Measurements from ENCODE around the gene TSEN15. TPM values are rescaled to one million over a fixed set of nuclear protein-coding genes. Genes with fewer than 3 reads are reported as not detected.
A peak's percentile ranks its signal among the peaks of the same experiment; 100 is the strongest.

TSEN15 gene
- total and polyA plus RNA-seq, 2 of the 8 experiments (the other 6 are each of a cell fraction or from before 2014, with no cell fraction given): 23.4 to 31.4 TPM

DNA sequence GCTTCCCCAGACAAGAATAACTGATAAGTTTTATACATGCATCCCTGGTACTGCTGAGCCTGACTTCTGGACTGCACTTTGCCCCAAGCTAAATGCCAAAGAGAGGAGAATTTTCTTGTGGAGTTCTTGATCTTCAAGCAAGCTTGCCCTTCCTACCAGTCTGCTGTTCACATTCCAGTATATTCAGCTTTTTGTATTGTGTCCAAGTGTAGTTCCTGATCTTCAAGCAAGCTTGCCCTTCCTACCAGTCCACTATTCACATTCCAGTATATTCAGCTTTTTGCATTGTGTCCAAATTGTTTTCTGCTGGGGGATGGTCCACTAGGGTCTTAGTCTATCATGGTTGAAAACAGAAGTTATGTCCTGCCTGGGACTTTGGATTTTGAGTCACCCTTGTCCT is 894 bp upstream of the TSEN15 start:
- peak overlapping the region in 2 of 4 experiments; percentile 83 to 96; a peak in 1 of 7 replicates for H3K9ac ChIP-seq (replicated peaks in 1 of 4; ENCODE audit: extremely low read depth in 1 of 4, low read depth in 3 of 4, low read length in 3 of 4)
- peak overlapping the region in 3 of 4 experiments; percentile 69 to 85 (median 81); a peak in 3 of 8 replicates for H3K4me3 ChIP-seq (ENCODE audit: extremely low read depth in 1 of 4, insufficient read depth in 2 of 4, low read depth in 3 of 4, low read length in 4 of 4)
- H4K8ac ChIP-seq (ENCODE audit: extremely low read depth, insufficient read depth, low read length): no peak overlapping the region
- H4K20me1 ChIP-seq (replicated peaks in 1 of 2; ENCODE audit: control insufficient read depth in 1 of 2, insufficient read depth in 2 of 2, low read length in 2 of 2): no peaks in the 10 kb centered on the region
- ChIA-PET POLR2A (ENCODE audit: partially characterized antibody) (interaction anchor here (0.7 to 4.1 kb wide), 17 partner anchors 9 to 995 kb away, joined by 3 to 50 read pairs (median 6); partner anchors contain the start of genes COLGALT2 and RNF2), CTCF (ENCODE audit: partially characterized antibody) (interaction anchor here (1.3 to 2.1 kb wide), 2 partner anchors 15 to 131 kb away, joined by 5 to 6 read pairs; no protein-coding TSS in a partner anchor)
- peak overlapping the region; percentile 2 for H4K5ac ChIP-seq (ENCODE audit: insufficient read length, low read depth, low read length)
- peak overlapping the region; percentile 84; the same call in 1 of the 2 replicates for H3K27ac ChIP-seq (ENCODE audit: low read depth, low read length)
- no peak overlapping the region for H3K4ac ChIP-seq (replicated peaks; ENCODE audit: insufficient read length, low read depth, low read length)
- no peak overlapping the region for H3K14ac ChIP-seq (ENCODE audit: insufficient read length)
- peak overlapping the region; percentile 98 for H2BK12ac ChIP-seq (ENCODE audit: low read depth, low read length)
- H2AK5ac ChIP-seq (ENCODE audit: low read depth, low read length): peak overlapping the region; percentile 95; the same call in 1 of the 2 replicates
- no peaks in the 10 kb centered on the region for H3K27me3 ChIP-seq (replicated peaks in 1 of 4; ENCODE audit: control insufficient read depth in 3 of 4, extremely low read depth in 1 of 4, insufficient read depth in 3 of 4, low read length in 3 of 4)
- H3K18ac ChIP-seq (ENCODE audit: extremely low read depth, low read length): peak overlapping the region; percentile 96
- no peak overlapping the region for H2BK15ac ChIP-seq (ENCODE audit: low read length)
- H3K56ac ChIP-seq (replicated peaks; ENCODE audit: insufficient read length, low read depth, low read length): no peak overlapping the region
- H3K4me2 ChIP-seq (ENCODE audit: insufficient read depth in 1 of 2, low read depth in 2 of 2, low read length in 2 of 2): peak overlapping the region; percentile 82 to 98
- no peaks in the 10 kb centered on the region for H3K79me1 ChIP-seq (ENCODE audit: low read depth, low read length)
- FAIRE-seq (peak; percentile 48), DNase-seq (ENCODE audit: low read depth in 1 of 2, low spot score in 2 of 2) (no peak)
- peak overlapping the region; percentile 45 for H4K91ac ChIP-seq (replicated peaks; ENCODE audit: insufficient read length, low read length)
- H3K79me2 ChIP-seq (ENCODE audit: control insufficient read depth in 1 of 2, insufficient read depth in 2 of 2, low read length in 2 of 2): peaks cover 0 to 16% of the 10 kb centered on the region in 2 experiments; a peak in 2 of 4 replicates
- no peaks in the 10 kb centered on the region; the same call in 1 of the 2 replicates for H3K23me2 ChIP-seq (ENCODE audit: low read depth, low read length)
- peaks cover 6 to 14% (median 11%) of the 10 kb centered on the region in 4 experiments; a peak in 6 of 7 replicates for H3K4me1 ChIP-seq (replicated peaks in 1 of 4; ENCODE audit: control insufficient read depth in 3 of 4, insufficient read depth in 4 of 4, low read length in 3 of 4)
- H2BK5ac ChIP-seq (ENCODE audit: low read depth, low read length): peak overlapping the region; percentile 88; the same call in 1 of the 2 replicates
- no peak overlapping the region for H3K23ac ChIP-seq (ENCODE audit: insufficient read length)
- peak overlapping the region; percentile 5; the same call in 1 of the 2 replicates for H2BK20ac ChIP-seq (ENCODE audit: low read length)
- peaks cover 0 to 11% (median 3%) of the 10 kb centered on the region in 4 experiments; a peak in 2 of 8 replicates for H3K36me3 ChIP-seq (ENCODE audit: control insufficient read depth in 2 of 4, insufficient read depth in 4 of 4, low read length in 3 of 4)
- 0 out of 2 replicates have a peak overlapping the region, but pooled peaks have one; percentile 69 for H2AFZ ChIP-seq (ENCODE audit: low read length)
- H2BK120ac ChIP-seq (replicated peaks; ENCODE audit: low read depth, low read length): peak overlapping the region; percentile 14
- no peaks in the 10 kb centered on the region for H3K9me3 ChIP-seq (ENCODE audit: insufficient read depth in 2 of 2, low read depth in 1 of 2, low read length in 1 of 2)
- TF ChIP-seq RXRA (IDR thresholded peaks at IDR 0.05; ENCODE audit: insufficient read depth, low read depth, low read length): no peak
- no peak for TF ChIP-seq BCL11A (IDR thresholded peaks at IDR 0.05; ENCODE audit: low read depth in 2 of 2, low read length in 2 of 2)
- TF ChIP-seq RFX5 (IDR thresholded peaks at IDR 0.05; ENCODE audit: borderline replicate concordance, low read depth, low read length): no peak
- no peak for TF ChIP-seq ZNF274 (IDR thresholded peaks at IDR 0.05; ENCODE audit: borderline replicate concordance, extremely low read depth, low read length)
- TF ChIP-seq HDAC6 (IDR thresholded peaks at IDR 0.05; ENCODE audit: low read depth, low read length): no peak
- no peak for TF ChIP-seq POU5F1 (IDR thresholded peaks at IDR 0.05; ENCODE audit: low read depth, low read length)
- no peak for TF ChIP-seq TAF1 (IDR thresholded peaks at IDR 0.05; ENCODE audit: low read depth, low read length)
- no peak for TF ChIP-seq RNF2 (IDR thresholded peaks at IDR 0.05; ENCODE audit: borderline replicate concordance, low read depth, low read length, missing control alignments, poor library complexity, severe bottlenecking)
- TF ChIP-seq NANOG (IDR thresholded peaks at IDR 0.05; ENCODE audit: insufficient read depth, low read depth, low read length, poor library complexity, severe bottlenecking): no peak
- no peak for TF ChIP-seq BRCA1 (IDR thresholded peaks at IDR 0.05; ENCODE audit: low read depth, low read length)
- TF ChIP-seq SIX5 (IDR thresholded peaks at IDR 0.05; ENCODE audit: low read depth, low read length): no peak
- TF ChIP-seq SP2 (IDR thresholded peaks at IDR 0.05; ENCODE audit: low read length): no peak
- no peak for TF ChIP-seq RAD21 (IDR thresholded peaks at IDR 0.05 in 1 of 2, conservative IDR thresholded peaks at IDR 0.05 in 1 of 2; ENCODE audit: low read depth in 2 of 2, low read length in 2 of 2)

All from H1 (cell line).